HG03378 (cell line): Measurements from ENCODE around the gene HEATR1.
"Not testable (repeated sequence)": the region's sequence is repeated elsewhere in the genome, so short reads cannot be mapped to it uniquely, and the experiment has no call there.

Experiments used
- ATAC-seq: cut with Tn5 transposase; IDR thresholded peaks from one replicate; pipeline ENCODE4 v1.9.1; 2021; ENCODE audit warnings: mild to moderate bottlenecking, moderate library complexity; ENCODE audit not compliant: unreplicated experiment

Gene HEATR1

GRCh38 chr1:236603991-236604904 lies at the start of gene HEATR1:
Gene HEATR1, minus strand, starts transcription at chr1:236604516. Its CDS starts 421 bp downstream, at chr1:236604095.
- peak; percentile 95 for ATAC-seq

GRCh38 chr1:236645016-236645680 lies 40.8 kb upstream of the HEATR1 start:
- ATAC-seq: no peak

- no peak for ATAC-seq
Measured at GRCh38 chr1:236642763-236643162, 38.4 kb upstream of the HEATR1 start.

- ATAC-seq: no peak
Measured at GRCh38 chr1:236639686-236640085, 35.4 kb upstream of the HEATR1 start.

GRCh38 chr1:236638945-236639344 lies 34.6 kb upstream of the HEATR1 start:
- ATAC-seq: no peak

GRCh38 chr1:236636017-236636416 lies 31.7 kb upstream of the HEATR1 start:
- no peak for ATAC-seq

GRCh38 chr1:236627727-236628408 lies 23.6 kb upstream of the HEATR1 start:
- ATAC-seq: no peak

GRCh38 chr1:236623371-236624166 lies 19.3 kb upstream of the HEATR1 start:
- ATAC-seq: no peak

GRCh38 chr1:236622407-236622806 lies 18.1 kb upstream of the HEATR1 start:
- no peak for ATAC-seq

GRCh38 chr1:236619398-236619797 lies 15.1 kb upstream of the HEATR1 start:
- no peak for ATAC-seq

- ATAC-seq: no peak
Measured at GRCh38 chr1:236618507-236618906, 14.2 kb upstream of the HEATR1 start.

- no peak for ATAC-seq
Measured at GRCh38 chr1:236615399-236616148, 11.3 kb upstream of the HEATR1 start.

- ATAC-seq: no peak
Measured at GRCh38 chr1:236612349-236612748, 8.0 kb upstream of the HEATR1 start.

- ATAC-seq: no peak
Measured at GRCh38 chr1:236608930-236609726, 4.8 kb upstream of the HEATR1 start.

GRCh38 chr1:236607597-236607996 lies 3.3 kb upstream of the HEATR1 start:
- ATAC-seq: not testable (repeated sequence)

GRCh38 chr1:236604905-236605806 lies 840 bp upstream of the HEATR1 start:
- no peak for ATAC-seq

GRCh38 chr1:236602171-236602570 lies 2.1 kb downstream of the HEATR1 start:
- no peak for ATAC-seq

- ATAC-seq: no peak
Measured at GRCh38 chr1:236590553-236591150, 13.7 kb downstream of the HEATR1 start.
